KMS-11 (cell line): ENCODE data around the gene POPDC3.

Source experiments
- H2AFZ ChIP-seq: fragments of 200-600 bp; sonication (generic); 2 replicates; pipeline ENCODE4 v1.6.1; 2016; ENCODE audit warnings: antibody characterized with exemption, mixed run types, low read depth
- H3K27ac ChIP-seq: fragments of 200-600 bp; sonication (generic); 2 replicates; pipeline ENCODE4 v1.6.1; 2016; ENCODE audit warnings: mild to moderate bottlenecking, mixed run types
- H3K27me3 ChIP-seq: fragments of 200-600 bp; sonication (generic); 2 replicates; pipeline ENCODE4 v1.6.1; 2017; ENCODE audit warnings: mild to moderate bottlenecking, low read depth, mixed run types, moderate library complexity; ENCODE audit not compliant: insufficient read depth
- H3K36me3 ChIP-seq: fragments of 200-600 bp; sonication (generic); 2 replicates; pipeline ENCODE4 v1.6.1; 2017; ENCODE audit warnings: mild to moderate bottlenecking, mixed run types; ENCODE audit not compliant: insufficient read depth
- H3K4me1 ChIP-seq: fragments of 200-600 bp; sonication (generic); 2 replicates; pipeline ENCODE4 v1.6.1; 2016; ENCODE audit warnings: mild to moderate bottlenecking, low read depth, mixed run types; ENCODE audit not compliant: poor library complexity, severe bottlenecking
- H3K4me2 ChIP-seq: fragments of 200-600 bp; sonication (generic); 2 replicates; pipeline ENCODE4 v1.7.0; 2016; ENCODE audit warnings: mild to moderate bottlenecking, mixed run types
- H3K4me3 ChIP-seq: fragments of 200-600 bp; sonication (generic); IDR thresholded peaks from 2 replicates; pipeline ENCODE4 v1.6.1; 2017; ENCODE audit warnings: low read depth, low read length, mixed read lengths; ENCODE audit not compliant: insufficient read depth
- H3K79me2 ChIP-seq: fragments of 200-600 bp; sonication (generic); 2 replicates; pipeline ENCODE4 v1.6.1; 2016; ENCODE audit warnings: low read depth, mixed run types; ENCODE audit not compliant: insufficient read depth
- H3K9ac ChIP-seq: fragments of 200-600 bp; sonication (generic); 2 replicates; pipeline ENCODE4 v1.6.1; 2016; ENCODE audit warnings: mild to moderate bottlenecking, mixed run types
- H4K20me1 ChIP-seq: fragments of 200-600 bp; sonication (generic); 2 replicates; pipeline ENCODE4 v1.6.1; 2016; ENCODE audit warnings: mild to moderate bottlenecking, mixed run types; ENCODE audit not compliant: insufficient read depth
- TF ChIP-seq, protein P1 (sequence below): fragments of 200-600 bp; sonication (generic); conservative IDR thresholded peaks from 2 replicates; pipeline ENCODE4 v1.6.1; 2017; ENCODE audit warnings: low read depth, mild to moderate bottlenecking, antibody characterized with exemption, low read length, moderate library complexity, mixed read lengths

POPDC3 gene

GRCh38 chr6:105200133-105200730 is 20.4 kb upstream of the POPDC3 start:
- Histone ChIP-seq H3K4me2 (no peak overlapping the region), H3K4me3 (no peak overlapping the region), H3K36me3 (no peaks in the 10 kb centered on the region), H3K4me1 (no peaks in the 10 kb centered on the region), H4K20me1 (no peaks in the 10 kb centered on the region), H3K27me3 (no peaks in the 10 kb centered on the region), H3K27ac (no peak overlapping the region), H2AFZ (no peak overlapping the region), H3K9ac (no peak overlapping the region), H3K79me2 (no peaks in the 10 kb centered on the region)
- TF ChIP-seq, protein P1, sequence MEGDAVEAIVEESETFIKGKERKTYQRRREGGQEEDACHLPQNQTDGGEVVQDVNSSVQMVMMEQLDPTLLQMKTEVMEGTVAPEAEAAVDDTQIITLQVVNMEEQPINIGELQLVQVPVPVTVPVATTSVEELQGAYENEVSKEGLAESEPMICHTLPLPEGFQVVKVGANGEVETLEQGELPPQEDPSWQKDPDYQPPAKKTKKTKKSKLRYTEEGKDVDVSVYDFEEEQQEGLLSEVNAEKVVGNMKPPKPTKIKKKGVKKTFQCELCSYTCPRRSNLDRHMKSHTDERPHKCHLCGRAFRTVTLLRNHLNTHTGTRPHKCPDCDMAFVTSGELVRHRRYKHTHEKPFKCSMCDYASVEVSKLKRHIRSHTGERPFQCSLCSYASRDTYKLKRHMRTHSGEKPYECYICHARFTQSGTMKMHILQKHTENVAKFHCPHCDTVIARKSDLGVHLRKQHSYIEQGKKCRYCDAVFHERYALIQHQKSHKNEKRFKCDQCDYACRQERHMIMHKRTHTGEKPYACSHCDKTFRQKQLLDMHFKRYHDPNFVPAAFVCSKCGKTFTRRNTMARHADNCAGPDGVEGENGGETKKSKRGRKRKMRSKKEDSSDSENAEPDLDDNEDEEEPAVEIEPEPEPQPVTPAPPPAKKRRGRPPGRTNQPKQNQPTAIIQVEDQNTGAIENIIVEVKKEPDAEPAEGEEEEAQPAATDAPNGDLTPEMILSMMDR, result no peak

GRCh38 chr6:105199711-105200110 is 19.9 kb upstream of the POPDC3 start:
- H3K27me3 ChIP-seq, result no peaks in the 10 kb centered on the region
- TF ChIP-seq, protein P1, result no peak
- H3K4me1 ChIP-seq, result no peaks in the 10 kb centered on the region
- H3K4me3 ChIP-seq, result no peak overlapping the region
- no peak overlapping the region for H3K9ac ChIP-seq
- H3K4me2 ChIP-seq, result no peak overlapping the region
- H4K20me1 ChIP-seq, result no peaks in the 10 kb centered on the region
- no peak overlapping the region for H2AFZ ChIP-seq
- H3K36me3 ChIP-seq, result no peaks in the 10 kb centered on the region
- no peaks in the 10 kb centered on the region for H3K79me2 ChIP-seq
- H3K27ac ChIP-seq, result no peak overlapping the region

- Histone ChIP-seq H3K36me3 (no peaks in the 10 kb centered on the region), H3K4me1 (no peaks in the 10 kb centered on the region), H3K9ac (no peak overlapping the region), H3K4me3 (no peak overlapping the region), H3K27ac (no peak overlapping the region), H3K4me2 (no peak overlapping the region), H2AFZ (no peak overlapping the region), H3K79me2 (no peaks in the 10 kb centered on the region), H4K20me1 (no peaks in the 10 kb centered on the region), H3K27me3 (no peaks in the 10 kb centered on the region)
- TF ChIP-seq, protein P1, result no peak
These were observed 16.3 kb upstream of the POPDC3 start for GRCh38 chr6:105196076-105196475.

GRCh38 chr6:105194591-105194990 is 14.8 kb upstream of the POPDC3 start:
- no peak overlapping the region for H3K9ac ChIP-seq
- no peak overlapping the region for H3K27ac ChIP-seq
- no peaks in the 10 kb centered on the region for H4K20me1 ChIP-seq
- H3K4me1 ChIP-seq, result no peaks in the 10 kb centered on the region
- no peaks in the 10 kb centered on the region for H3K36me3 ChIP-seq
- no peaks in the 10 kb centered on the region for H3K79me2 ChIP-seq
- TF ChIP-seq, protein P1, result no peak
- H2AFZ ChIP-seq, result no peak overlapping the region
- H3K4me3 ChIP-seq, result no peak overlapping the region
- H3K27me3 ChIP-seq, result no peaks in the 10 kb centered on the region
- H3K4me2 ChIP-seq, result no peak overlapping the region
